Keratinocyte (primary cell): Measurements from ENCODE around the gene USP37. TPM values are rescaled to one million over a fixed set of nuclear protein-coding genes. Genes with fewer than 3 reads are reported as not detected.

Experiments
- DNase-seq: peaks from one replicate; pipeline ENCODE4 v3.0.0-alpha.2; 2011; ENCODE audit warnings: low read depth, missing footprints, low spot score
- FAIRE-seq: peaks from 2 replicates; lab custom pipeline; 2011; peaks lifted over from hg19 to GRCh38; lab: Jason Lieb, UNC
- H2AFZ ChIP-seq: 2 replicates; pipeline ENCODE4 v1.6.0; 2012; ENCODE audit warnings: low read length, control low read depth, inconsistent platforms; ENCODE audit not compliant: control insufficient read depth
- H3K27ac ChIP-seq: 2 replicates; pipeline ENCODE4 v1.5.1; 2011; ENCODE audit warnings: low read length; ENCODE audit not compliant: control insufficient read depth, insufficient read depth
- H3K27me3 ChIP-seq: 3 replicates; pipeline ENCODE4 v1.6.0; 2011; ENCODE audit warnings: low read length; ENCODE audit not compliant: control insufficient read depth, insufficient read depth; ENCODE audit errors: extremely low read depth
- H3K36me3 ChIP-seq, 2 experiments: 2 replicates in 1 of 2; 3 replicates in 1 of 2; pipeline ENCODE4 v1.5.1; 2011; ENCODE audit warnings: low read length in 2 of 2, mild to moderate bottlenecking in 1 of 2; ENCODE audit not compliant: control insufficient read depth in 2 of 2, insufficient read depth in 2 of 2; ENCODE audit errors: extremely low read depth in 1 of 2
- H3K4me1 ChIP-seq: 3 replicates; pipeline ENCODE4 v1.5.1; 2011; ENCODE audit warnings: low read length; ENCODE audit not compliant: control insufficient read depth, insufficient read depth; ENCODE audit errors: extremely low read depth
- H3K4me2 ChIP-seq: 3 replicates; pipeline ENCODE4 v1.6.0; 2011; ENCODE audit warnings: low read depth, low read length; ENCODE audit not compliant: control insufficient read depth, insufficient read depth; ENCODE audit errors: extremely low read depth
- H3K4me3 ChIP-seq, 3 experiments: fragments of 200-600 bp in 1 of 3; sonication (generic) in 1 of 3; 2 replicates in 2 of 3; 3 replicates in 1 of 3; pipeline ENCODE4 v1.5.1; 2011 to 2016; ENCODE audit warnings: low read length in 3 of 3, mild to moderate bottlenecking in 3 of 3, control low read depth in 2 of 3, inconsistent platforms in 1 of 3, low read depth in 1 of 3, mixed read lengths in 1 of 3, mixed run types in 1 of 3, moderate library complexity in 1 of 3; ENCODE audit not compliant: control insufficient read depth in 2 of 3, insufficient read depth in 2 of 3; ENCODE audit errors: extremely low read depth in 1 of 3
- H3K79me2 ChIP-seq: 2 replicates; pipeline ENCODE4 v1.6.0; 2012; ENCODE audit warnings: low read length; ENCODE audit not compliant: control insufficient read depth, insufficient read depth
- H3K9ac ChIP-seq: 3 replicates; pipeline ENCODE4 v1.6.0; 2011; ENCODE audit warnings: low read length; ENCODE audit not compliant: control insufficient read depth, insufficient read depth; ENCODE audit errors: extremely low read depth
- H3K9me1 ChIP-seq: 3 replicates; pipeline ENCODE4 v1.6.0; 2011; ENCODE audit warnings: low read length; ENCODE audit not compliant: control insufficient read depth, insufficient read depth; ENCODE audit errors: extremely low read depth
- H3K9me3 ChIP-seq: 2 replicates; pipeline ENCODE4 v1.5.1; 2012; ENCODE audit warnings: low read depth, low read length; ENCODE audit not compliant: control insufficient read depth
- H4K20me1 ChIP-seq: 3 replicates; pipeline ENCODE4 v1.6.0; 2011; ENCODE audit warnings: low read length; ENCODE audit not compliant: control insufficient read depth, insufficient read depth; ENCODE audit errors: extremely low read depth
- CTCF ChIP-seq, 3 experiments: IDR thresholded peaks in 1 of 3; conservative IDR thresholded peaks in 1 of 3; optimal IDR thresholded peaks in 1 of 3; 2 replicates in 2 of 3; 3 replicates in 1 of 3; pipeline versions ENCODE3 to v1.5.1; 2011; ENCODE audit warnings: low read length in 3 of 3, mild to moderate bottlenecking in 3 of 3, moderate library complexity in 2 of 3, control low read depth in 1 of 3, inconsistent platforms in 1 of 3; ENCODE audit not compliant: insufficient read depth in 2 of 3; ENCODE audit errors: extremely low read depth in 1 of 3
- EZH2 ChIP-seq: IDR thresholded peaks from one replicate; pipeline ENCODE4 v1.6.1; 2012; ENCODE audit warnings: inconsistent platforms, mild to moderate bottlenecking, low read length, moderate library complexity
- dilution Hi-C: fragments of 300-500 bp; cut with MboI; formaldehyde crosslinking; loops from one replicate; pipeline ENCODE4 v1.7.0; 2020; ENCODE audit warnings: low sequenced_read_pairs; ENCODE audit not compliant: extremely low pct_ligation_motif_present
- polyA plus RNA-seq, 5 experiments: library from polyadenylated mRNA; depleted of rRNA in 3 of 5; stranded (reverse) in 3 of 5; stranded (forward) in 1 of 5; unstranded in 1 of 5; fragments of >200 nt; gene quantifications; 1 replicate in 1 of 5; 2 replicates in 3 of 5; 3 replicates in 1 of 5; pipeline versions ENCODE4 v1.2.1 to v1.2.3, GENCODE V29; 2011 to 2012; ENCODE audit warnings: missing spikeins in 2 of 5, low read depth in 1 of 5, low replicate concordance in 1 of 5

Gene USP37
- polyA plus RNA-seq, 1 donor (not counting 4 experiments of a cell fraction or from before 2014, with no cell fraction given): 4.2 TPM

- H3K27ac ChIP-seq: no peak overlapping the region
- no peak overlapping the region for H3K4me3 ChIP-seq
- FAIRE-seq: no peak
- no peak overlapping the region for H2AFZ ChIP-seq
- no peak overlapping the region for H3K9ac ChIP-seq
- no peaks in the 10 kb centered on the region for H3K9me3 ChIP-seq
- H3K4me2 ChIP-seq: no peak overlapping the region
- H3K4me1 ChIP-seq: no peaks in the 10 kb centered on the region
- no peaks in the 10 kb centered on the region for H4K20me1 ChIP-seq
- no peak for DNase-seq
- dilution Hi-C loops: no loop called here
- TF ChIP-seq EZH2 (no peak), CTCF (optimal IDR thresholded peaks at IDR 0.05 in 1 of 3, IDR thresholded peaks at IDR 0.05 in 1 of 3, conservative IDR thresholded peaks at IDR 0.05 in 1 of 3; ENCODE audit: extremely low read depth in 1 of 3, insufficient read depth in 2 of 3, low read length in 3 of 3) (no peak)
- H3K9me1 ChIP-seq: no peaks in the 10 kb centered on the region
- H3K79me2 ChIP-seq: no peaks in the 10 kb centered on the region
- H3K36me3 ChIP-seq: peaks cover 6 to 18% of the 10 kb centered on the region in 2 experiments
- H3K27me3 ChIP-seq: no peaks in the 10 kb centered on the region
Observed at GRCh38 chr2:218547511-218547910, 20.6 kb downstream of the USP37 start.

- H3K27ac ChIP-seq: no peak overlapping the region
- no peaks in the 10 kb centered on the region for H3K27me3 ChIP-seq
- no peak for TF ChIP-seq EZH2
- no peak for TF ChIP-seq CTCF (optimal IDR thresholded peaks at IDR 0.05 in 1 of 3, IDR thresholded peaks at IDR 0.05 in 1 of 3, conservative IDR thresholded peaks at IDR 0.05 in 1 of 3; ENCODE audit: extremely low read depth in 1 of 3, insufficient read depth in 2 of 3, low read length in 3 of 3)
- peaks cover 9 to 19% of the 10 kb centered on the region in 2 experiments for H3K36me3 ChIP-seq
- H3K9me1 ChIP-seq: no peaks in the 10 kb centered on the region
- H3K9me3 ChIP-seq: no peaks in the 10 kb centered on the region
- DNase-seq (no peak), FAIRE-seq (no peak)
- H3K9ac ChIP-seq: no peak overlapping the region
- no peaks in the 10 kb centered on the region for H4K20me1 ChIP-seq
- no peaks in the 10 kb centered on the region for H3K79me2 ChIP-seq
- H2AFZ ChIP-seq: no peak overlapping the region
- dilution Hi-C loops: no loop called here
- H3K4me1 ChIP-seq: no peaks in the 10 kb centered on the region
- no peak overlapping the region for H3K4me3 ChIP-seq
- H3K4me2 ChIP-seq: no peak overlapping the region
Observed at GRCh38 chr2:218546012-218546411, 22.1 kb downstream of the USP37 start.
